Epithelial cell of esophagus (primary cell): ENCODE measurements around the gene PFDN4.
"Not testable (repeated sequence)": the region's sequence is repeated elsewhere in the genome, so short reads cannot be mapped to it uniquely, and the experiment has no call there.

Source experiments
- DNase-seq: peaks from one replicate; pipeline ENCODE4 v3.0.0; 2010; ENCODE audit warnings: low read depth
- H3K4me3 ChIP-seq: 2 replicates; pipeline ENCODE4 v1.5.1; 2011; ENCODE audit warnings: mild to moderate bottlenecking, low read length, control low read depth
- TF ChIP-seq, protein P1 (sequence below): IDR thresholded peaks from 2 replicates; pipeline ENCODE4 v1.5.1; 2011; ENCODE audit warnings: low read depth, mild to moderate bottlenecking, low read length, control low read depth, inconsistent platforms; ENCODE audit not compliant: insufficient read depth; ENCODE audit errors: missing control alignments

PFDN4 gene

DNA sequence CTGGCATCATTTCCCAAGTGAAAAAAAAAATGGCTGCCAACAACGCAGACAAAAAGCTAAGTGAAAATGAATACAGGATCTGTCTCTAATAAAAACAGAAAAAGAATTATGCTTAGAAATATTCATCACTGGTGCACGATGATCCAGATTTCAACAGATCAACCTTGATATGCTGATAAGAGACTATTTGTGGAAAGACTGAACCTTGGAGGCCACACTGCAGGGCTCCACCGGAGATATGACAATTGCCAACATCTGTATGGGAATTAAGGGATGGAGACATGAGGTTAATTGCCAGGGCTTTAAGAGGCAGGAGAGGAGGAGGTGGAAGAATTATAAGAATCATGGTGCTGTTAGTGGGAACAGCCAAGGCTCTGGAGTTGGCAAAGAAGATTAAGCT is 48.3 kb downstream of the PFDN4 start:
- TF ChIP-seq, protein P1, sequence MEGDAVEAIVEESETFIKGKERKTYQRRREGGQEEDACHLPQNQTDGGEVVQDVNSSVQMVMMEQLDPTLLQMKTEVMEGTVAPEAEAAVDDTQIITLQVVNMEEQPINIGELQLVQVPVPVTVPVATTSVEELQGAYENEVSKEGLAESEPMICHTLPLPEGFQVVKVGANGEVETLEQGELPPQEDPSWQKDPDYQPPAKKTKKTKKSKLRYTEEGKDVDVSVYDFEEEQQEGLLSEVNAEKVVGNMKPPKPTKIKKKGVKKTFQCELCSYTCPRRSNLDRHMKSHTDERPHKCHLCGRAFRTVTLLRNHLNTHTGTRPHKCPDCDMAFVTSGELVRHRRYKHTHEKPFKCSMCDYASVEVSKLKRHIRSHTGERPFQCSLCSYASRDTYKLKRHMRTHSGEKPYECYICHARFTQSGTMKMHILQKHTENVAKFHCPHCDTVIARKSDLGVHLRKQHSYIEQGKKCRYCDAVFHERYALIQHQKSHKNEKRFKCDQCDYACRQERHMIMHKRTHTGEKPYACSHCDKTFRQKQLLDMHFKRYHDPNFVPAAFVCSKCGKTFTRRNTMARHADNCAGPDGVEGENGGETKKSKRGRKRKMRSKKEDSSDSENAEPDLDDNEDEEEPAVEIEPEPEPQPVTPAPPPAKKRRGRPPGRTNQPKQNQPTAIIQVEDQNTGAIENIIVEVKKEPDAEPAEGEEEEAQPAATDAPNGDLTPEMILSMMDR = no peak
- no peak for DNase-seq
- no peak overlapping the region for H3K4me3 ChIP-seq

DNA sequence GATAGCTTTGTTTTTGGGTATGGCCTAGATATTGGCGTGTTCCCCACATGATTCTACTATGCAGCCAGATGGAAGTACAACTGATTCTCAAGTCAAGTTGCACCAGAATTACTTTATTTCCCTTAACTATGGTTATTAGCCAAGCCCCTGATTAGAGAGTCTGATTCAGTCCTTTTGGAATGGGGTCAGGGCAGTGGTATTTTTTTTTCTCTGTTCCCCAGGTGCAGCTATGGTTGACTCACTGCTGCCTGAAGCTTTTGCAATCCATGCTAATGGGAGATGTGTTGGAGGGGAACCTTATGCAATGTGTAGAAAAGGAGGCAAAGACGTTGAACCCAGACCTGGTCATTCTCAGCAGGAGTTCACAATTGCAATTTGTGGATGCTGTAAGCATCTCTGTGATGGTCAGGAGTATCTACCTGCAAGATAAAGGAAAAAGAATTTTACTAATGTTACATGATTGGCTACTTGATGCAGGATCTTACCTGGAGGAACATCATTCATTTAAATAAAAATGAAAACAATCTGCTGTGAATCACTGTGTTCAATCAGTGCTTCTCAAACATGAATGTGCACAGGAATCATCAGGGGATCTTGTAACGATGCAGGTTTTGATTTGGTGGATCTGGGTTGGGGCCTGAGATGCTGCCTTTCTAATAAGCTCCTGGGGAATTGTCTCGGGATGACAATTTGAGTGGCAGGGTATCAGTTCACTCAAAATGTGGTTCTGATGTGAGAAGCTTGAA is 49.4 kb downstream of the PFDN4 start:
- TF ChIP-seq, protein P1 = no peak
- no peak overlapping the region for H3K4me3 ChIP-seq
- DNase-seq = peak; percentile 96

DNA sequence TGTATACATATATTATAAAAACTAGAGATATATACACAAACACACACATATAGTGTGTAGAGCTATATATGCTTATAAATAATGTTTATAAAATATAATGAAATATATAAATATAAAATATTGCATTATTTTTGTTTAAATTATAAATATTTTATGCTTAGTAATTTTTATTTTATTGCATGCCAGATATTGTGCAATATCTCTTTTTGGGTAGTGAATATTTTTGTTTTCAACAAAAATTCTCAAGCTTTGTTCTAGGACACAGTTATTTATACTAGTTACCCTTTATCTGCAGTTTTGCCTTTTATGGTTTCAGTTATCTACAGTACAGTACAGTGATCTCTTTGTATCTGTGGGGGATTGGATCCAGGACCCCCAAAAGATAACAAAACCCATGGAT is 52.2 kb downstream of the PFDN4 start:
- DNase-seq = no peak
- no peak overlapping the region for H3K4me3 ChIP-seq
- TF ChIP-seq, protein P1 = no peak

DNA sequence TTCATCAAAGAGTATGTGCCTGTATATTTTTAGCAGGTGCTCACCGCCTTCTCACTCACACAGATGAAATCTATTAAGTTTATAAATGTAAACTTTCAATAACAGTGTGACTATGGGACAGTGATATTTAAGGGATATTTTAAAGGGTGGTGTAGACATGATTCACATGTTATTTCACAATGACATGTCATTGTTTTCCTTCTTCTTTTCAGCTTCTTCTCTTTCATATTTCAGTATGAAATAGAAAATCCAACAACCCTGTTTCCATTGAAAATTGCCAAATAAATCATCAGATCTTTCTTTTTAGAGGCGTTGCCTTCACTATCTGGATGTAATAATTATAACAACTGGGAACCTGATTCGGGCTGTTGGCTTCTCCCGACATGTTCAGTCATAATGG is 54.8 kb downstream of the PFDN4 start:
- no peak overlapping the region for H3K4me3 ChIP-seq
- TF ChIP-seq, protein P1 = no peak
- peak; percentile 23 for DNase-seq

DNA sequence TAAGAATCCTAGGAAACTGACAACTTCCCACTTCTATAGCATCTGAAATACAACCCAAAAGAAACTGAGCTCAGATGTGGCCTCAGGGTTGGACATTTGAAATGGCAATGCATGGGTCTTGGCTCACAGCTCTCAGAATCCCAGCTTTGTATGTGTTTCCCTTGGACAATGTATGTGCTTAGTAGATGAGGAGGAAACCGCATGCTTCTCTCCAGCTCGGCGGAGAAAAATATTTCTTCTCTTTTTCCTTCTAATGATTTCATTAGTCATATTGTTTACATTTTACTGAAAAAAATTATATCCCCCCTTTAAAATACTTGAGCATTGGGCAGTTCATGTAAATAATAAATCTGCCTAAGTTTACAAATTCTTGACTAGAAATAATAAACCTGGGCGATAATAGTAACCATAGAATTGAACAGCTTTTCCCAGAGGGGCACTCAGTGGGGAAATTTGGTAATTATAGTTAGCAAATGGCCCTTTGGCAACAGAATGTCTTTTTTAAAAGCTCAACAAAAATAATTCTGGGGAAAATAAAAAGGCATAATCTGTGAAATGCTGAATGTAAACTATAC is 55.3 kb downstream of the PFDN4 start:
- H3K4me3 ChIP-seq = no peak overlapping the region
- TF ChIP-seq, protein P1 = no peak
- DNase-seq = no peak

DNA sequence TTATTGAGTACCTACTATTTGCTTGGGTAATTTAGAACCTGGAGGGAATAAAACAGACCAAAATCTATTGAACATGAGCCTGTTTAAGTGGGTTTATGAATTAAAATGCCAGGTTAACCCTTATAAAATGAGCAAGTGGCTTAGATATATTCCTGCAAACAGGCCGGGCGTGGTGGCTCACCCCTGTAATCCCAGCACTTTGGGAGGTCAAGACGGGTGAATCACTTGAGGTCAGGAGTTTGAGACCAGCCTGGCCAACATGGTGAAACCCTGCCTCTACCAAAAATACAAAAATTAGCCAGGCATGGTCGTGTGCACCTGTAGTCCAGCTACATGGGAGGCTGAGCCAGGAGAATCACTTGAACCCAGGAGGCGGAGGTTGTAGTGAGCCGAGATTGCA is 57.9 kb downstream of the PFDN4 start:
- not testable (repeated sequence) for DNase-seq, H3K4me3 ChIP-seq

DNA sequence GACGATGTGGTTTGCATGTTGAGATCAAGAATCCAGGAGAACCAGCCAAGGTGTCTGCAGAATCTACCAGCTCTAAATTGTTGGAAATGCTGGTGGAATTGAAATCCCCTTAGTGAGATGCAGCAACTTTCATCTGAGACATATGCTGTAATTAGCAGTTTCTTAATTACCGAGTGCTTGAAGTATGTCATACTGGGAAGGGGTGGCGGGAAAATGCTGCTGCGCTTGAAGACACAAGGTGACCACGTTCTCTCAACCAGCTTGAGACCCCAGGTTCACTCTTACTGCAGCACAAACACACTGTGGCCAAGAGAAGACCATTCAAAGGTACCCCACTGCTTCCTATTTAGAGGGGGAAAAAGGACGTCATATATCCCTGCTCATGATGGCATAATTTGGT is 59.0 kb downstream of the PFDN4 start:
- H3K4me3 ChIP-seq = no peak overlapping the region
- TF ChIP-seq, protein P1 = no peak
- DNase-seq = no peak
